Measurements from ENCODE around the gene SGSH.

The SGSH gene

GRCh38 chr17:80220054-80220735 is at the start of gene SGSH, which contains the start of gene SLC26A11:
Gene SGSH (minus strand): TSS chr17:80220333. CDS start chr17:80220313, 20 bp downstream.
Gene SLC26A11 (plus strand): TSS chr17:80220427. CDS start chr17:80221561, 1,134 bp downstream.
- Histone ChIP-seq H3K9me3 (no peaks in the 10 kb centered on the region), H3K4me1 (peaks cover 0 to 29% (median 21%) of the 10 kb centered on the region in 4 donors), H3K27ac (peak within 1 kb of the TSS; percentile 78 to 82), H3K36me3 (peaks cover 0 to 40% (median 22%) of the 10 kb centered on the region in 3 donors), H3K4me3 (peak within 1 kb of the TSS; percentile 81 to 93), H3K27me3 (no peaks in the 10 kb centered on the region)
- peak in 1 of 2 experiments; percentile 15 for TF ChIP-seq CTCF (IDR thresholded peaks at IDR 0.05)
- intact Hi-C loops (cut with DNase I; ENCODE audit: low total_unique reads): no loop called here
- DNase-seq: peak; percentile 76 to 90

- no peak overlapping the region for H3K4me3 ChIP-seq
- peaks cover 10 to 74% (median 43%) of the 10 kb centered on the region in 3 donors for H3K36me3 ChIP-seq
- no peak for DNase-seq
- peaks cover 0 to 1% (median 0%) of the 10 kb centered on the region in 4 donors for H3K4me1 ChIP-seq
- intact Hi-C loops (cut with DNase I; ENCODE audit: low total_unique reads): no loop called here
- H3K27ac ChIP-seq: no peak overlapping the region
- no peaks in the 10 kb centered on the region for H3K27me3 ChIP-seq
- TF ChIP-seq CTCF (IDR thresholded peaks at IDR 0.05): no peak
- H3K9me3 ChIP-seq: no peaks in the 10 kb centered on the region
These were observed 49.3 kb upstream of the SGSH start for GRCh38 chr17:80269405-80269807.

GRCh38 chr17:80268427-80268826 is 48.3 kb upstream of the SGSH start:
- no peak overlapping the region for H3K27ac ChIP-seq
- no peak for TF ChIP-seq CTCF (IDR thresholded peaks at IDR 0.05)
- H3K4me1 ChIP-seq: peaks cover 0 to 11% (median 6%) of the 10 kb centered on the region in 4 donors
- peaks cover 6 to 65% (median 35%) of the 10 kb centered on the region in 3 donors for H3K36me3 ChIP-seq
- intact Hi-C loops (cut with DNase I; ENCODE audit: low total_unique reads): no loop called here
- DNase-seq: no peak
- no peaks in the 10 kb centered on the region for H3K9me3 ChIP-seq
- no peak overlapping the region for H3K4me3 ChIP-seq
- H3K27me3 ChIP-seq: no peaks in the 10 kb centered on the region

- intact Hi-C loops (cut with DNase I; ENCODE audit: low total_unique reads): no loop called here
- no peaks in the 10 kb centered on the region for H3K9me3 ChIP-seq
- no peak for TF ChIP-seq CTCF (IDR thresholded peaks at IDR 0.05)
- no peaks in the 10 kb centered on the region for H3K27me3 ChIP-seq
- H3K27ac ChIP-seq: no peak overlapping the region
- H3K4me3 ChIP-seq: no peak overlapping the region
- DNase-seq: no peak
- H3K36me3 ChIP-seq: peaks cover 6 to 55% (median 32%) of the 10 kb centered on the region in 3 donors
- peaks cover 0 to 21% (median 16%) of the 10 kb centered on the region in 4 donors for H3K4me1 ChIP-seq
These were observed 47.3 kb upstream of the SGSH start for GRCh38 chr17:80267391-80267790.

GRCh38 chr17:80265205-80266068 is 45.3 kb upstream of the SGSH start:
- no peak for TF ChIP-seq CTCF (IDR thresholded peaks at IDR 0.05)
- Histone ChIP-seq H3K27me3 (no peaks in the 10 kb centered on the region), H3K27ac (no peak overlapping the region), H3K4me3 (no peak overlapping the region), H3K4me1 (peaks cover 0 to 33% (median 25%) of the 10 kb centered on the region in 4 donors), H3K9me3 (no peaks in the 10 kb centered on the region), H3K36me3 (peaks cover 6 to 55% (median 30%) of the 10 kb centered on the region in 3 donors)
- no peak for DNase-seq
- intact Hi-C loops (cut with DNase I; ENCODE audit: low total_unique reads): no loop called here

Measured in tibial artery (tissue), 4 donors.